Measurements from ENCODE around the gene XYLT1.

XYLT1 gene

DNA sequence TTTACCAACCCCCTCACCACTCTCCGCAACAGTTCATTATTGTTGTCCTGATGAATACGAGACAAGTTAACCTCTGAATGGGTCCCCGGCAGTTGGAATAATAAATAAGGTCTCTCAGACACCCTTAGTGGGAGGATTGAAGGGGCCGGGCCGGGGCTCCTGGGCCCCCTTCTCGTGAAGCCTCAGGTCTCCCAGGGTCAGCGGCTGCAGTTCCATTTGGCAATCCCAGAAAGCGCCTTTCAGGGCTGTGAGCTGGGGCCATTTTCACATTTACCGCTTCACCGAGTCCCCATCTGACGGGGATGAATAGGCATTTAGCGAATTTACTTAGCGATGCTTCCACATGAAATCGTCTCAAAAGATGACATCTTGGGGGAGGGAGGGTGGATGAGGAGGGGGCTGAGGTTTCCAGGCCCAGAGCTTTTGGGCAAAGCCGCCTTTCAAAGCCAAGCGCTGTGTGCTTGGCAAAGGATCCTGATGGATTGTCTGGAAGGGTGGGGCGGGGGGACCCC is 309.8 kb downstream of the XYLT1 start:
- TF ChIP-seq, protein P1, sequence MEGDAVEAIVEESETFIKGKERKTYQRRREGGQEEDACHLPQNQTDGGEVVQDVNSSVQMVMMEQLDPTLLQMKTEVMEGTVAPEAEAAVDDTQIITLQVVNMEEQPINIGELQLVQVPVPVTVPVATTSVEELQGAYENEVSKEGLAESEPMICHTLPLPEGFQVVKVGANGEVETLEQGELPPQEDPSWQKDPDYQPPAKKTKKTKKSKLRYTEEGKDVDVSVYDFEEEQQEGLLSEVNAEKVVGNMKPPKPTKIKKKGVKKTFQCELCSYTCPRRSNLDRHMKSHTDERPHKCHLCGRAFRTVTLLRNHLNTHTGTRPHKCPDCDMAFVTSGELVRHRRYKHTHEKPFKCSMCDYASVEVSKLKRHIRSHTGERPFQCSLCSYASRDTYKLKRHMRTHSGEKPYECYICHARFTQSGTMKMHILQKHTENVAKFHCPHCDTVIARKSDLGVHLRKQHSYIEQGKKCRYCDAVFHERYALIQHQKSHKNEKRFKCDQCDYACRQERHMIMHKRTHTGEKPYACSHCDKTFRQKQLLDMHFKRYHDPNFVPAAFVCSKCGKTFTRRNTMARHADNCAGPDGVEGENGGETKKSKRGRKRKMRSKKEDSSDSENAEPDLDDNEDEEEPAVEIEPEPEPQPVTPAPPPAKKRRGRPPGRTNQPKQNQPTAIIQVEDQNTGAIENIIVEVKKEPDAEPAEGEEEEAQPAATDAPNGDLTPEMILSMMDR (IDR thresholded peaks at IDR 0.05; ENCODE audit: low read depth, low read length, missing control alignments), result no peak
- no peak overlapping the region for H3K4me3 ChIP-seq (ENCODE audit: low read depth, low read length)
- no peak for DNase-seq (ENCODE audit: low read depth)

DNA sequence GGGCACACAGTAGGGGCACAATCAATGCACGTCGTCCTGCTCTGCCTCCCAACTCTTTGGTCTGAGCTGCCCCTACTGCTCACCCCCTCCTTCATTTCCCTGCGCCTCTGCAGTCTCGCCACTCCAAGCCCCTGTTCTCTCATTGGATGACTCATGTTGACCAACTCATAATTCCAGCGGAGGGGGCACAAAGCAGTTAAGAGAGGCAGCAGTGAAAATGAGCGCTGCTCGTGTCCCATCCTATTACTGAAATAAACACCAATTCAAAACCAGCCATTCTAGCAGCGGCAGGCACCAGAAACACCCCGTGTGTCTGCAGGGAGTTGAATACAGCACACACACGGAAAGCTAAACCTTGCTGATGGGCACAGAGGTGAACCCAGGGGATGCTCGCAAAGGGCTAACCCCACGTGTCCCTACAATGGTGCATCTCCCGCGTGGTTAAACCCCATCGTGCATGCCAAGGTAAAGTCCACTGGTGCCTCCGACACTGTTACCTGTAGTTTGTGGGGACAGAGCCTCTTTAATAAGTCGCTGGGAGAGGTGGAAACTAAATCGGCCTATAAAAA is 310.4 kb downstream of the XYLT1 start:
- no peak overlapping the region for H3K4me3 ChIP-seq (ENCODE audit: low read depth, low read length)
- TF ChIP-seq, protein P1 (IDR thresholded peaks at IDR 0.05; ENCODE audit: low read depth, low read length, missing control alignments), result no peak
- no peak for DNase-seq (ENCODE audit: low read depth)

DNA sequence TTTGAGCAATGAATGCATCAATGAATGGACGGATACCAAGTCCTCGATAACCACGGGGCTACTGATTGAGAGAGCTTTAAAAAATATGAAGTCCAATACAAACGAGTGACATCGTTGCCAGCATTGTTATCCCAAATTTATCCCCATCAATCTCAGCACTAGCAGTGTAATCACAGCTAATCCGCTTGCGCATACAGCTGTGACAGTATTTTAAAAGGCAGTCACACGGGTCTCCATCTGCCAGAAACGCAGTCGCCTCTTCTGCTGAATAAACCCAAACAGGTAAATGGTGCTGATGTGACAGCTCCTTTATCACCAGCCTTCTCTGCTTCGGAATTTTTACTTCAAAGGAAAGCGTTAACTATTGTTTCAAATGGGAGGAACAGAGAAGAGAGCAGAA is 311.1 kb downstream of the XYLT1 start:
- TF ChIP-seq, protein P1 (IDR thresholded peaks at IDR 0.05; ENCODE audit: low read depth, low read length, missing control alignments), result no peak
- no peak overlapping the region for H3K4me3 ChIP-seq (ENCODE audit: low read depth, low read length)
- DNase-seq (ENCODE audit: low read depth), result no peak

DNA sequence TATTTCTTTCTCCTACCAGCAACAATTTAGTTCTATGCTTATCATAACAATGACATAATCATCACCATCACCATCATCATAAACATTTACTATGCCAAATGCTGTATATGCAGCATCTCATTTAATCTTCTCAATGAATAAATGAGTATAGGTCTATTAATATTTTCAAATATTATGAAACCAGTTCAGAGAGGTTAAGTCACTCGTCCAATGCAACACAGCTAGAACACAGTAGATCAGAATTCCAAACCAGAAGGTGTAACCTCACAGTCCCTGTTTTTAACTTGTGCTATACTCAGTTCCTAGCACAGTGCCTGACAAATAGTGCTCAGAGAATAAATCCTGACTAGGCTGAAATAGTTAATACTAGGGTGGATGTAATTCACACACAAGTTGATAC is 314.8 kb downstream of the XYLT1 start:
- no peak for DNase-seq (ENCODE audit: low read depth)
- H3K4me3 ChIP-seq (ENCODE audit: low read depth, low read length), result no peak overlapping the region
- TF ChIP-seq, protein P1 (IDR thresholded peaks at IDR 0.05; ENCODE audit: low read depth, low read length, missing control alignments), result no peak

DNA sequence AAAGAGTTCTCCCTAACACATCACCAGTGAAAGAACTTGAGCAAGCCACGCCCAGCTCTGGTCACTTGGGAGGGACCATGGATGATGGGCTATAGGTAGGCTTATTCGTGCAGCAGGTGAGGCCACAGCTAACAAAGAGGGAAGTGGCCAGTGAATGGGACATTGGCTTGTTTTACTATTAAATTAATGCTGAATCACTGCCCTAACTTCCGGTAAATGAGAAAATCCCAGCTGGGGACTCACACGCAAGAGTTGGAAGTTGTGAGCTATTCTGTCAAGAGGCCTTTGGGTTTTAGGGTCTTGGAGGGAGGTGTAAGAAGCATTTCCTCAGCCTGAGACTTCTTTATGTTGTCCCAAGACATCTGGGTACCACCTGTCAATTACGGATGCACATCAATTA is 315.3 kb downstream of the XYLT1 start:
- TF ChIP-seq, protein P1 (IDR thresholded peaks at IDR 0.05; ENCODE audit: low read depth, low read length, missing control alignments), result no peak
- no peak for DNase-seq (ENCODE audit: low read depth)
- H3K4me3 ChIP-seq (ENCODE audit: low read depth, low read length), result no peak overlapping the region

DNA sequence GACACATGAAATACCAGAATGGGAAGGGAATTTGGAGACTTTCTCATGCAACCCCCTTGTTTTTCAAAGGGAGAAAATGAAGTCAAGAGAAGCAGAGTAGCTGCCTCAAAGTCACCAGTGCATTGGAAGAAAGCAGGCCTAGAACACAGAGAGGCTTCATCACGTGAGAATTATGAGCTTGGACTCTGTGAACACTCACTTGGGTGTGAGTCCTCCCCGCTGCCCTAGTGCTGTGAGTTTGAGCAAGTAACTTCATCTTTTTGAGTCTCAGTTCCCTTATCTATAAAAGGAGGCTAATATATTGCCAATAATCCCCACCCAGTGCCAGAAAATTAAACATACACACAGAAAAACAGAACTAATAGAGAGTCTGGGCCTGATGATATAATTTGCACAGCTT is 315.8 kb downstream of the XYLT1 start:
- TF ChIP-seq, protein P1 (IDR thresholded peaks at IDR 0.05; ENCODE audit: low read depth, low read length, missing control alignments), result no peak
- no peak overlapping the region for H3K4me3 ChIP-seq (ENCODE audit: low read depth, low read length)
- DNase-seq (ENCODE audit: low read depth), result no peak

DNA sequence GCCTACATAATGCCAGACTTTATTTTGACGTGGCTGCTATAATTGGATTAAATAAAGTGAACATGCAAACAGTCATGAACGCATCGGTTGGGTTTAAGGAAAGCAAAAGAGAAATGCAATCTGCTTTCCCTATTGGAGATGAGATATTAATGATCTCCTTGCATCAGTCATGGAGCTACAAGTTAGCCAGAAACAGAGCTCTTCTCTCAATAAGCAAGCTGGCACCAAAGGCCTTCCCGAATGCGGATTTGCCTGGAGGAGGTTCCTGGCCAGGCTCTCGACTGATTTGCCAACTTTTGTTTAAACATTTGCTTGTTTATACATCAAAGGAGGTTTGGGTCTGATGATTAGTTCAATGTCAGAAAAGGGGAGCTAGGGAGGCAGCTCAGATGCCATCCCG is 318.4 kb downstream of the XYLT1 start:
- no peak for DNase-seq (ENCODE audit: low read depth)
- H3K4me3 ChIP-seq (ENCODE audit: low read depth, low read length), result no peak overlapping the region
- TF ChIP-seq, protein P1 (IDR thresholded peaks at IDR 0.05; ENCODE audit: low read depth, low read length, missing control alignments), result no peak
